Endothelial cell of umbilical vein (primary cell): ENCODE measurements around the gene NWD2.

ENCODE experiments used
- CTCF ChIP-seq, 2 donors: IDR thresholded peaks; 1 replicate in 1 of 2; 2 replicates in 1 of 2; pipeline ENCODE4 v1.5.1; 2011; ENCODE audit warnings: low read length in 2 of 2, mild to moderate bottlenecking in 2 of 2, moderate library complexity in 2 of 2, control low read depth in 1 of 2, inconsistent platforms in 1 of 2, low read depth in 1 of 2; ENCODE audit not compliant: insufficient read depth in 1 of 2; ENCODE audit errors: extremely low read depth in 1 of 2
- EZH2 ChIP-seq: IDR thresholded peaks from 2 replicates; pipeline ENCODE4 v1.6.1; 2012; ENCODE audit warnings: borderline replicate concordance, low read depth, mild to moderate bottlenecking, moderate library complexity, low read length, inconsistent platforms; ENCODE audit not compliant: severe bottlenecking
- GATA2 ChIP-seq: IDR thresholded peaks from 2 replicates; pipeline ENCODE4 v1.7.0; 2011; ENCODE audit warnings: low read depth, mild to moderate bottlenecking, moderate library complexity, mixed read lengths, low read length; ENCODE audit not compliant: insufficient read length, insufficient read depth
- MYC ChIP-seq: IDR thresholded peaks from one replicate; pipeline ENCODE4 v1.6.1; 2011; ENCODE audit warnings: mild to moderate bottlenecking, low read depth, low read length
- POLR2A ChIP-seq: IDR thresholded peaks from 2 replicates; pipeline ENCODE4 v1.6.1; 2012; ENCODE audit warnings: low read depth, mild to moderate bottlenecking, control low read depth, low read length
- POLR2AphosphoS5 ChIP-seq: IDR thresholded peaks from 2 replicates; pipeline ENCODE4 v1.6.1; 2012; ENCODE audit warnings: low read depth, mild to moderate bottlenecking, control low read depth, low read length, moderate library complexity; ENCODE audit not compliant: insufficient read depth

GRCh38 chr4:37451656-37452055 is 207.1 kb downstream of the NWD2 start:
- no peak for TF ChIP-seq CTCF (IDR thresholded peaks at IDR 0.05; ENCODE audit: extremely low read depth in 1 of 2, insufficient read depth in 1 of 2, low read depth in 1 of 2, low read length in 2 of 2)
- no peak for TF ChIP-seq POLR2AphosphoS5
- TF ChIP-seq MYC = no peak
- no peak for TF ChIP-seq POLR2A
- TF ChIP-seq GATA2 = no peak
- TF ChIP-seq EZH2 = no peak
